Neural cell (in vitro differentiated cells): Measurements from ENCODE around the gene DNAH1.

ENCODE experiments used
- CTCF ChIP-seq: fragments of 450-650 bp; IDR thresholded peaks from 2 replicates; pipeline ENCODE4 v1.5.1; 2014; ENCODE audit warnings: antibody characterized with exemption, mild to moderate bottlenecking, moderate library complexity; ENCODE audit not compliant: poor library complexity, severe bottlenecking
- EP300 ChIP-seq: fragments of 450-650 bp; conservative IDR thresholded peaks from 2 replicates; pipeline ENCODE4 v1.6.1; 2014; ENCODE audit warnings: antibody characterized with exemption, mild to moderate bottlenecking, moderate library complexity; ENCODE audit not compliant: poor library complexity, severe bottlenecking
- EZH2 ChIP-seq: fragments of 200-600, 300-800 bp; shearing (Covaris generic), sonication (generic); IDR thresholded peaks from 2 replicates; pipeline ENCODE4 v1.6.1; 2014; ENCODE audit warnings: antibody characterized with exemption, low read length, borderline replicate concordance, mild to moderate bottlenecking; ENCODE audit not compliant: insufficient read depth, poor library complexity, severe bottlenecking
- MXI1 ChIP-seq: fragments of 450-650 bp; conservative IDR thresholded peaks from 2 replicates; pipeline ENCODE4 v1.6.1; 2014; ENCODE audit warnings: antibody characterized with exemption, mild to moderate bottlenecking; ENCODE audit not compliant: poor library complexity, severe bottlenecking
- POLR2AphosphoS5 ChIP-seq: IDR thresholded peaks from 2 replicates; pipeline ENCODE4 v1.6.1; 2012
- RAD21 ChIP-seq: fragments of 450-650 bp; conservative IDR thresholded peaks from 2 replicates; pipeline ENCODE4 v1.6.1; 2014; ENCODE audit warnings: antibody characterized with exemption, mild to moderate bottlenecking, moderate library complexity
- REST ChIP-seq: IDR thresholded peaks from 2 replicates; pipeline ENCODE4 v1.6.1; 2012; ENCODE audit warnings: borderline replicate concordance
- SMC3 ChIP-seq: fragments of 450-650 bp; conservative IDR thresholded peaks from 2 replicates; pipeline ENCODE4 v1.6.1; 2014; ENCODE audit warnings: antibody characterized with exemption, mild to moderate bottlenecking, moderate library complexity; ENCODE audit not compliant: poor library complexity
- TAF1 ChIP-seq: IDR thresholded peaks from 2 replicates; pipeline ENCODE4 v1.6.1; 2012; ENCODE audit warnings: low read depth

- TF ChIP-seq CTCF (no peak), POLR2AphosphoS5 (no peak), SMC3 (no peak), EZH2 (no peak), RAD21 (no peak), REST (no peak), TAF1 (no peak), MXI1 (no peak), EP300 (no peak)
Observed at GRCh38 chr3:52380023-52380422, 63.9 kb downstream of the DNAH1 start.
